Limb (tissue), 2 donors: Measurements from ENCODE around the gene ACACA.
"Not testable (repeated sequence)": the region's sequence is repeated elsewhere in the genome, so short reads cannot be mapped to it uniquely, and the experiment has no call there.

Experiments used
- DNase-seq, 2 donors: peaks; one replicate each; pipeline ENCODE4 v3.0.0-alpha.2; 2016; ENCODE audit errors: extremely low spot score in 2 of 2

The ACACA gene

GRCh38 chr17:37406635-37407461 is at the start of gene ACACA, which contains the start of gene TADA2A:
Gene ACACA (minus strand): TSS chr17:37406836. CDS start chr17:37406299, 537 bp downstream.
Gene TADA2A (plus strand): TSS chr17:37406886. CDS start chr17:37411366, 4,480 bp downstream.
- peak; percentile 63 to 88 for DNase-seq

DNA sequence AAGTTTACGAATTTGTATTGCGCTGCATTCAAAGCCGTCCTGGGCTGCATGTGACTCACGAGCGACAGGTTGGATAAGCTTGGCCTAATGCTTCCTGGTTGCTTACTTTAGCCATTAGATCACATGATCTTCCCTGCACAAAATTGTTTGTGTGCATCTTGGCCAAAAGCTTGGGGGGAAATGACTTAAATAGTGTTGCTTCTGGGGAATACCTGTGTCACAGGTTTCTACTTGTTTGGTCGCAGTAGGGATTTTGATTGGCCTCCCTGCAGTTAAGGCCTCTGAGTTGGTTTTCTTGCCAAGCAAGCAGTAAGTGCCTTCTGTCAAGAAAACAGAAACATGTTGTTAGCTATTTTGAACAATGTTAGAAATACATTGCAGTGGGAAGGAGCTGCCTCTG is 43.5 kb upstream of the ACACA start:
- DNase-seq, result no peak

DNA sequence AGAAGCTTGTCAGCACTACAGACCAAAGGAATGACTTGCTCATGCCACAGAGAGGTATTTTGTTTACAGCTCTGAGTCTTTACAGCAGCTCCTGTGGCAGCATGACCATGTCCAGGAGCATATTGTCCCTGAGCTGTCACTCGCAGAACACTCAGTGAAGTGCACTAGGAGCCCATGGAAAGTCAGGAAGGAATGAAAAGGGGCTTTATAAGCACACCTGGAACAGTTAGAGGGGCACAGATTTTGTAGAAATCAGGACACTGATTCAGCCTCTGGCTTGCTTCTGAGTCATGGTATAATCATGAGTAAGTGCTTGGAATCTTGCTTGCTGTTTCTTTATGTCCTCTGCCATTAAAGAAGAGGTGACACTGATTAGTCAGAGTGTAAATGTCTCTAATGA is 41.0 kb upstream of the ACACA start:
- no peak for DNase-seq

GRCh38 chr17:37446027-37446426 is 39.4 kb upstream of the ACACA start:
- no peak for DNase-seq

GRCh38 chr17:37441369-37442014 is 34.9 kb upstream of the ACACA start:
- DNase-seq, result not testable (repeated sequence)

DNA sequence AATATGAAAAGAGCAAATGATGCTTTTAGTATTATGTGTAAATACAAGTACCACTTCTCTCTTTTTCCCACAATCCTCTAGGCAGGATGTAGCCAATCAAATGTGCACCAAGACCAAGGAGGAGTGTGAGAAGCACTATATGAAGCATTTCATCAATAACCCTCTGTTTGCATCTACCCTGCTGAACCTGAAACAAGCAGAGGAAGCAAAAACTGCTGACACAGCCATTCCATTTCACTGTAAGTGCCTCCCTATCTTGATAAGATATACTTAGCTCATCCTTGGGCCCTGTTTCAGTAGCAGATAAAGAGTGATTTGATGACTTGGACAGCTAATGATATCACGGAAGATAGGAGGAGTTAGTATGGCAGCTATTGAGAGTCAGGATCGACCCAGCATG is 33.8 kb upstream of the ACACA start:
- DNase-seq, result no peak

DNA sequence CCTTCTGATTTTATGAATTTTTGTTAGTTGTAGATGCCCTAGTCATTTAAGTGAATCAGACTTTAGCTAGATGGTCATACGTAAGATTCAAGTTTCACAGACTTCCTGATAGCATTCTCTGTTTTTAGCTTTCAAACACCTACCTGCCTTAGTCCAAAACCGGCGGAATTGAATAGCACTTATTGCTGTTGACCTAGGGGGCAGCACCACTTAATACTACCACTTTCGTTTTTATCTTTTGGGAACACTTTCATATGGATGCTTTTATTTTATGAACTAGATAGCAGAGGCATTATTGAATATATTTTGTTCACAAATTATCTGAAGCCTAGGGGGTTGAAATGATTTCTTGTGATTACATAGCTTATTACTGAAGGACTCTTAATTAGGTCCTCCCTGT is 31.5 kb upstream of the ACACA start:
- DNase-seq, result no peak

DNA sequence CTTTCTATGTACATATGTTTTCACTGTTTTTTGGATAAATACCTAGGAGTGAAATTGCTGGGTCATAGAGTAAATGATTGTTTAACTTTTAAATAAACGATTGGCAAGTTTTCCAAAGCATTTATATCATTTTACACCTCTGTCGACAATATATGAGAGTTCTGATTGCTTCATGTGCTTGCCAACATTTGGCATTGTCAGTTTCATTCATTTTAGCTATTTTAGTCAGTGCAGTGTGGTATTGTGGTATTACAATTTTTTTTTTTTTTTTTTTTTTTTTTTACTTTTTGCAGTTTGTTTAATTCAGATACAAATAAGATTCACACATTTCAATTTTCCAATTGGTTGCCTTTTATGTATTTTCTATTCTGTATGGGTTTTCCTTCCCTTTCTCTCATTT is 26.0 kb upstream of the ACACA start:
- DNase-seq, result no peak

DNA sequence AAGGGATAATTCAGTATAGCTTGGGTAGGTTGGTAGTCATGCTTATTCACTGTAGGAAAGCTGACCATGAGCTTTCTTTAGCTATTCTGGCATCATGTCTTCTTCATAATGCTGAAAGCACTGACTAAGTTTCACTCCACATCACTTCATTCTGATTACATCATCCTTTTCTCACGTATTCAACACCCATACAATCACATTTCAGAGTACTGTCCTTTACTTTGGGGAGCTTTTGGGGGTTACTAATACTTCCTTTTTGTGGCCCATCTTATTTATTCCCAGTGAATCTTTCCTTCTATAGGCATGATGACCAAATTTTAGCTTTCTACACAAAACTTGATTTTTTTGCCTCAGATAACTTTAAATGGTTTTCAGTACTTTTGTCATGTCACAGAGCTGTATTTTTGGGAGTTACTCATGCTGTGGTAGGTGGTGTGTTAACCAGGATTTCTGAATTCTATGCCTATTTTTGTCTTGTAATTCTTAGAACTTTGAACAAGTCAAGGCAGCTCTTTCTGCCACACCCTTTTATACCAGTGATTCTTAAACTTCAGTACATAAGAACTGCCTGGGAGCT is 23.5 kb upstream of the ACACA start:
- DNase-seq, result no peak

GRCh38 chr17:37429453-37429852 is 22.8 kb upstream of the ACACA start:
- no peak for DNase-seq

- DNase-seq, result no peak
Observed at GRCh38 chr17:37429039-37429438, 22.4 kb upstream of the ACACA start.

DNA sequence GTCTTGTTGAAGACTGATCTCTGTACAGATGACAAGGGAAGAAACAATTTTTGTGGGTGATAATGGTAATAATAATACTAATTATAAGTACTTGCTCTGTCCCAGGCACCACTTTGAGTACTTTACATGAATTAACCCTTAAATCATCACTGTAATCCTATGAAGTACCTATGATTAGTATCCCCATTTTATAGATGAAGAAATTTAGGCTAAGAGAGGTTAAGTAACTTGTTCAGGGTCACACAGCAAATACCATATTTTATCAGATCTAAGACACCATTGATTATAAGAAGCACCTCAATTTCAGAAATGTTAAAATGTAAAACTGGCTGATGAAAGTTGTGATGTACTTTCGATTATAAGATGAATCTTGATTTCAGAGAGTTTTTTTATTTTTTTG is 18.6 kb upstream of the ACACA start:
- DNase-seq, result no peak

DNA sequence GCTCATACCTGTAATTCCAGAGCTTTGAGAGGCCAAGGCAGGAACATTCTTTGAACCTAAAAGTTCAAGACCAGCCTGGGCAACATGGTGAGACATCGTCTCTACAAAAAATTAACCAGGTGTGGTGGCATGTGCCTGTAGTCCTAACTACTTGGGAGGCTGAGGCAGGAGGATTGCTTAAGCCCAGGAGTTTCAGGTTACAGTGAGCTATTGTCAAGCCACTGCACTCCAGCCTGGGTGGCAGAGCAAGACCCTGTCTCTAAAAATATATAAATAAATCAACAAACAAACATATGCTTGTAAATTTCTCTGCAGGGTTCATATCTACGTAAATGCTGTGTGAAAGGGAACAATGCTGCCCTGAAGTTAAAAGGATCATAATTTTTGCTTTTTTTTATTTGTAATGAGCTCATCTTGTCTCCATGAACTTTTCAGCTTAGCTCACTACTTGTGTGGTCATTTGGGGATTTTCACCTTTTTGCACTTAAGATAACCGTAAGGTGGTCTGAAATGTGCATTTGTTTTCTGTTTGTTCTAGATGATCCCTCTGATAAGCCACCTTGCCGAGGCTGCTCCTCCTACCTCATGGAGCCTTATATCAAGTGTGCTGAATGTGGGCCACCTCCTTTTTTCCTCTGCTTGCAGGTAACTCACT is 16.5 kb upstream of the ACACA start:
- no peak for DNase-seq

DNA sequence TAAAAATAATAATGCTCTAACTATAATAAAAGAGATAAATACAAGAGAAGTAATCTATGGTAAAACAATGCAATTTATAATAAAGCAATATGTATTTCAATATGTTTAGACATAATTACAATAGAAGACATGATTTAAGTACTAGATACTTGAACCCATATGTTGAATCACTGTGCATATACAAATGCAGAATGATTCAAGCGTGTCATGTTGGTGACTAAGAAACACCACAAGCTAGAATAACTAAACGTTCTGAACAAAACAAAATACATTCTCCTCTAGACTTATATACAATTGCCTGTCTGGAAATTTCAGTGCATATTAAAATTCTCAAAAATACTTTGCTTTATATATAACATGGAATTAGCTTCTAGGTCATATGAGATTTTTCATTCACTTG is 11.2 kb upstream of the ACACA start:
- DNase-seq, result no peak

- no peak for DNase-seq
Observed at GRCh38 chr17:37413875-37414519, 7.4 kb upstream of the ACACA start.

GRCh38 chr17:37410357-37410756 is 3.7 kb upstream of the ACACA start:
- DNase-seq, result no peak

DNA sequence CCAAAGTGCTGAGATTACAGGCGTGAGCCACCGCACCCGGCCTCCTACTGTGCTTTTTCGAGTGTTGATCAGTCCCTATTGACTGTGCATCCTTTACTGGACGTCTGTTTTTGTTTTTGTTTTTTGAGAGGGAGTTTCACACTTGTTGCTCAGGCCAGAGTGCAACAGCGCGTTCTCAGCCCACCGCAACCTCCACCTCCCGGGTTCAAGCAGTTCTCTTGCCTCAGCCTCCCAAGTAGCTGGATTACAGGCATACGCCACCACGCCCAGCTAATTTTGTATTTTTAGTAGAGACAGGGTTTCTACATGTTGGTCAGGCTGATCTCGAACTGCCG is 1.5 kb upstream of the ACACA start:
- not testable (repeated sequence) for DNase-seq

GRCh38 chr17:37405955-37406634 is 541 bp downstream of the ACACA start:
- no peak for DNase-seq

GRCh38 chr17:37405522-37405921 is 1.1 kb downstream of the ACACA start:
- DNase-seq, result not testable (repeated sequence)

DNA sequence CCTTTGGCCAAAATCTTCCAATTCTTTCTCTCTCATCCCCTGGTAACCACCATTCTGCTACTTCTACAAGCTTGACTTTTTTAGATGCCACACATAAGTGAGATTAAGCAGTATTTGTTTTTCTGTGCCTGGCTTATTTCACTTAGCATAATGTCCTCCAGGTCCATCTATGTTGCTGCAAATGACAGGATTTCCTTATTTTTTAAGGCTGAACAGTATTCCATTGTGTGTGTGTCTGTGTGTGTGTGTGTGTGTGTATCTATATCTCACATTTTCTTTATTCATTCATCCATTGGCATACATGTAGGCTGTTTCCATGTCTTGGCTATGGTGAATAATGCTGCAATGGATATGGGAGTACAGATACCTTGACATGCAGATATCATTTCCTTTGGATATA is 6.1 kb downstream of the ACACA start:
- DNase-seq, result no peak

- no peak for DNase-seq
Observed at GRCh38 chr17:37399265-37399803, 7.3 kb downstream of the ACACA start.
